Upper lobe of right lung (tissue), 1 donor: ENCODE measurements around the gene PRR16. TPM values are rescaled to one million over a fixed set of nuclear protein-coding genes. Genes with fewer than 3 reads are reported as not detected.

ENCODE experiments used
- ATAC-seq: fragments of 200-7000 bp; cut with Tn5 transposase; one replicate; pipeline ENCODE4 v1.9.1; 2020; ENCODE audit warnings: mild to moderate bottlenecking, moderate library complexity
- DNase-seq: peaks from one replicate; pipeline ENCODE4 v3.0.0-alpha.2; 2020
- H3K27ac ChIP-seq: fragments of 200-600 bp; one replicate; pipeline ENCODE4 v1.8.0; 2022
- H3K27me3 ChIP-seq: fragments of 200-600 bp; one replicate; pipeline ENCODE4 v1.8.0; 2022; ENCODE audit warnings: mild to moderate bottlenecking
- H3K36me3 ChIP-seq: fragments of 200-600 bp; one replicate; pipeline ENCODE4 v1.8.0; 2022
- H3K4me1 ChIP-seq: fragments of 200-600 bp; one replicate; pipeline ENCODE4 v1.8.0; 2022
- H3K4me3 ChIP-seq: fragments of 200-600 bp; one replicate; pipeline ENCODE4 v1.8.0; 2022; ENCODE audit warnings: mild to moderate bottlenecking
- H3K9me3 ChIP-seq: fragments of 200-600 bp; one replicate; pipeline ENCODE4 v1.8.0; 2022
- intact Hi-C: fragments of 100-400 bp; cut with DNase I; formaldehyde crosslinking; loops from one replicate; pipeline ENCODE4 v1.11.0; 2022
- total RNA-seq: library from RNA; stranded (reverse); fragmentation: NEBNext Ultra II Directional; extraction: Animal tissue kit (Norgen Biotek cat#: 25700); gene quantifications from one replicate; pipeline ENCODE4 v1.2.1, GENCODE V29; 2021
- TF ChIP-seq, protein P1 (sequence below): fragments of 200-600 bp; IDR thresholded peaks from one replicate; pipeline ENCODE4 v1.8.0; 2022; ENCODE audit warnings: antibody characterized with exemption
- donor health status: DM: no; HTN: yes; CAD: no; lungs with severe emphysema.

Gene PRR16
- total RNA-seq, 1 donor from 2014 or later = 3.1 TPM

GRCh38 chr5:120447706-120448239 lies 16.3 kb upstream of the PRR16 start:
- Histone ChIP-seq H3K9me3 (no peaks in the 10 kb centered on the region), H3K4me1 (no peaks in the 10 kb centered on the region), H3K36me3 (no peaks in the 10 kb centered on the region), H3K27ac (no peak overlapping the region), H3K27me3 (no peaks in the 10 kb centered on the region), H3K4me3 (no peak overlapping the region)
- ATAC-seq = no peak
- DNase-seq = no peak
- intact Hi-C loops = no loop called here
- TF ChIP-seq, protein P1, sequence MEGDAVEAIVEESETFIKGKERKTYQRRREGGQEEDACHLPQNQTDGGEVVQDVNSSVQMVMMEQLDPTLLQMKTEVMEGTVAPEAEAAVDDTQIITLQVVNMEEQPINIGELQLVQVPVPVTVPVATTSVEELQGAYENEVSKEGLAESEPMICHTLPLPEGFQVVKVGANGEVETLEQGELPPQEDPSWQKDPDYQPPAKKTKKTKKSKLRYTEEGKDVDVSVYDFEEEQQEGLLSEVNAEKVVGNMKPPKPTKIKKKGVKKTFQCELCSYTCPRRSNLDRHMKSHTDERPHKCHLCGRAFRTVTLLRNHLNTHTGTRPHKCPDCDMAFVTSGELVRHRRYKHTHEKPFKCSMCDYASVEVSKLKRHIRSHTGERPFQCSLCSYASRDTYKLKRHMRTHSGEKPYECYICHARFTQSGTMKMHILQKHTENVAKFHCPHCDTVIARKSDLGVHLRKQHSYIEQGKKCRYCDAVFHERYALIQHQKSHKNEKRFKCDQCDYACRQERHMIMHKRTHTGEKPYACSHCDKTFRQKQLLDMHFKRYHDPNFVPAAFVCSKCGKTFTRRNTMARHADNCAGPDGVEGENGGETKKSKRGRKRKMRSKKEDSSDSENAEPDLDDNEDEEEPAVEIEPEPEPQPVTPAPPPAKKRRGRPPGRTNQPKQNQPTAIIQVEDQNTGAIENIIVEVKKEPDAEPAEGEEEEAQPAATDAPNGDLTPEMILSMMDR = no peak

GRCh38 chr5:120449501-120449900 lies 14.6 kb upstream of the PRR16 start:
- TF ChIP-seq, protein P1 = no peak
- no peaks in the 10 kb centered on the region for H3K36me3 ChIP-seq
- ATAC-seq = no peak

GRCh38 chr5:120450910-120451309 lies 13.2 kb upstream of the PRR16 start:
- intact Hi-C loops = no loop called here
- TF ChIP-seq, protein P1 = no peak
- H3K27me3 ChIP-seq = no peaks in the 10 kb centered on the region
- no peak overlapping the region for H3K27ac ChIP-seq
- H3K36me3 ChIP-seq = no peaks in the 10 kb centered on the region
- ATAC-seq (peak; percentile 27), DNase-seq (peak; percentile 55)
- no peaks in the 10 kb centered on the region for H3K9me3 ChIP-seq
- peaks cover 3% of the 10 kb centered on the region for H3K4me1 ChIP-seq
- no peak overlapping the region for H3K4me3 ChIP-seq

More at GRCh38 chr5:120449501-120449900, 14.6 kb upstream of the PRR16 start:
- H3K27ac ChIP-seq = no peak overlapping the region
- DNase-seq = no peak
- H3K4me1 ChIP-seq = peaks cover 3% of the 10 kb centered on the region
- no peak overlapping the region for H3K4me3 ChIP-seq
- intact Hi-C loops = no loop called here
- H3K27me3 ChIP-seq = no peaks in the 10 kb centered on the region
- H3K9me3 ChIP-seq = no peaks in the 10 kb centered on the region

DNA sequence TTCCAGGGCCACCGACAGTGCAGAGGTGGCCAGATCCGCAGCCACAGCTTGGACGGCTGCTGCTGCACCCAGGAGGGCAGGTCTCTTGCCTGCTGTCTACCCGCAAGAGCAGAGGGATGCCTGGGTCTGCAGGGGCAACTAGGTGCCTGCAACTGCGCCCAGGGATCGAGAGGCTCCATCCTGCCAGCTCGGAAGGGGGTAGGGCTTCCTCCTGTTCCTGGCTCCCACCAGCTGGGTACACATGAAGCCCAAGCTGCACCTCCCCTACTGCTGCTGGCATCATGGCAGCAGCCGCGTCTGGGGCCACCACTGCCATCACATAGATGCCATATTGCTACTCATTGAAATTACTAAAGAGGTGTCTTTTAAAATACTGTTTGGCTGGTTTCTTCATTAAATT lies 12.7 kb upstream of the PRR16 start:
- Histone ChIP-seq H3K36me3 (no peaks in the 10 kb centered on the region), H3K27ac (no peak overlapping the region), H3K9me3 (no peaks in the 10 kb centered on the region), H3K4me1 (peaks cover 3% of the 10 kb centered on the region), H3K4me3 (no peak overlapping the region), H3K27me3 (no peaks in the 10 kb centered on the region)
- intact Hi-C loops = no loop called here
- TF ChIP-seq, protein P1 = no peak
- DNase-seq = peak; percentile 40
- ATAC-seq = peak; percentile 18

- no peak for DNase-seq
- H3K9me3 ChIP-seq = no peaks in the 10 kb centered on the region
- ATAC-seq = no peak
- H3K27me3 ChIP-seq = no peaks in the 10 kb centered on the region
- intact Hi-C loops = no loop called here
- peaks cover 3% of the 10 kb centered on the region for H3K4me1 ChIP-seq
- H3K27ac ChIP-seq = no peak overlapping the region
- H3K36me3 ChIP-seq = no peaks in the 10 kb centered on the region
- no peak overlapping the region for H3K4me3 ChIP-seq
- TF ChIP-seq, protein P1 = no peak
These were observed 11.6 kb upstream of the PRR16 start for GRCh38 chr5:120452471-120452870.
